GM20000 (cell line): ENCODE data around the gene SLC26A5.

ENCODE experiments used
- DNase-seq: peaks from one replicate; pipeline ENCODE4 v3.0.0; 2012; ENCODE audit warnings: low spot score
- TF ChIP-seq, protein P1 (sequence below): IDR thresholded peaks from 2 replicates; pipeline ENCODE4 v1.5.1; 2012; ENCODE audit warnings: mild to moderate bottlenecking, control low read depth; ENCODE audit errors: extremely low read depth, missing control alignments

The SLC26A5 gene

DNA sequence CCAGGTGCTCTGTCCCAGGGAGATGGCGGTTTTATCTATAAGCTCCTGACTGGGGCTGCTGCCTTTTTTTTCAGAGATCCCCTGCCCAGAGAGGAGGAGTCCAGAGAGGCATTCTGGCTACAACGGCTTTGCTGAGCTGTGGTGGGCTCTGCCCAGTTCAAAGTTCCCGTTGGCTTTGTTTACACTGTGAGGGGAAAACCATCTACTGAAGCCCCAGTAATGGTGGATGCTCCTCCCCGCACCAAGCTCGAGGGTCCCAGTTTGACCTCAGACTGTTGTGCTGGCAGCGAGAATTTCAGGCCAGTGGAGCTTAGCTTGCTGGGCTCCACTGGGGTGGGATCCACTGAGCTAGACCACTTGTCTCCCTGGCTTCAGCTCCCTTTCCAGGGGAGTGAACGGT lies 16.4 kb upstream of the SLC26A5 start:
- no peak for DNase-seq
- TF ChIP-seq, protein P1, sequence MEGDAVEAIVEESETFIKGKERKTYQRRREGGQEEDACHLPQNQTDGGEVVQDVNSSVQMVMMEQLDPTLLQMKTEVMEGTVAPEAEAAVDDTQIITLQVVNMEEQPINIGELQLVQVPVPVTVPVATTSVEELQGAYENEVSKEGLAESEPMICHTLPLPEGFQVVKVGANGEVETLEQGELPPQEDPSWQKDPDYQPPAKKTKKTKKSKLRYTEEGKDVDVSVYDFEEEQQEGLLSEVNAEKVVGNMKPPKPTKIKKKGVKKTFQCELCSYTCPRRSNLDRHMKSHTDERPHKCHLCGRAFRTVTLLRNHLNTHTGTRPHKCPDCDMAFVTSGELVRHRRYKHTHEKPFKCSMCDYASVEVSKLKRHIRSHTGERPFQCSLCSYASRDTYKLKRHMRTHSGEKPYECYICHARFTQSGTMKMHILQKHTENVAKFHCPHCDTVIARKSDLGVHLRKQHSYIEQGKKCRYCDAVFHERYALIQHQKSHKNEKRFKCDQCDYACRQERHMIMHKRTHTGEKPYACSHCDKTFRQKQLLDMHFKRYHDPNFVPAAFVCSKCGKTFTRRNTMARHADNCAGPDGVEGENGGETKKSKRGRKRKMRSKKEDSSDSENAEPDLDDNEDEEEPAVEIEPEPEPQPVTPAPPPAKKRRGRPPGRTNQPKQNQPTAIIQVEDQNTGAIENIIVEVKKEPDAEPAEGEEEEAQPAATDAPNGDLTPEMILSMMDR, result no peak

DNA sequence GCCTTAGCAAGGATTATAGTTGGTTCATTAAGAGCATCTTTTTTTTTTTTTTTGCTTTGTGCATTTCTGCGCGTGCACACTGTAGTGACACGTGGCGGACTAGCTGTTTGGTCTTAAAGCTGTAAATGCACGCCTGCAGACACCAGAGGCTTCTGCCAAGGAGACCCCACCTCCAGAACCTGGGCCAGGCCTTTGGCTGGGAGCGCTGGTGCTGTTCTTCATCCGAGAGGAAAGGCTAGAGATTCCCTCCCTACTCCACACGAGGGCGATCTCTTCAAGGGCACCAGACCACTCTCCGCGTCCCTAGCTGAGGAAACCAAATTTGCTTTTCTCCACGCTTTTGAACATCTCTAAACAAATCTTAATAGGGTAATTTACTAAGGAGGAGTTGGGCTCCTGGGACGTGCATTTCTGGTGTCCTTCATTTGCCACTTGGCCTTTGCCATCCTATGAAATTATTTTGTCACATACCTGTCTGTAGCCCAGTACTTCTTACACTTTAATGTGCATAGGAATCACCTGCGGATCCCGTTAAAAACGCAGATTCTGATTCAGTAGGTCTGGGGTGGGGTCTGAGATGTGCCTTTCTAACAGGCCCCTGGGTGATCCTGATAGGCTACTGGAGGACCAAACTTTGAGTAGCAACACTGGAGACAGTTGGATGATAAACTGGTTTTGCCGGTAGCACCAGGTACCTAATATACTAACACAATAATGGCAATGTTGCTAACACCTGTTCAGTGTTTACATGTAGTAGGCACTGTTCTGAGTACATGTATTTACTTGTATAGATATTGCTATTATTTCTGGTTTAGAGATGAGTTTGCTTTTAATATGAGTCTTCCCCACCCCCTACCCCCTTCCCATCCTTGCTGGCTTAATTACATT lies 1.3 kb upstream of the SLC26A5 start:
- TF ChIP-seq, protein P1, result peak; percentile 41
- DNase-seq, result peak; percentile 74

DNA sequence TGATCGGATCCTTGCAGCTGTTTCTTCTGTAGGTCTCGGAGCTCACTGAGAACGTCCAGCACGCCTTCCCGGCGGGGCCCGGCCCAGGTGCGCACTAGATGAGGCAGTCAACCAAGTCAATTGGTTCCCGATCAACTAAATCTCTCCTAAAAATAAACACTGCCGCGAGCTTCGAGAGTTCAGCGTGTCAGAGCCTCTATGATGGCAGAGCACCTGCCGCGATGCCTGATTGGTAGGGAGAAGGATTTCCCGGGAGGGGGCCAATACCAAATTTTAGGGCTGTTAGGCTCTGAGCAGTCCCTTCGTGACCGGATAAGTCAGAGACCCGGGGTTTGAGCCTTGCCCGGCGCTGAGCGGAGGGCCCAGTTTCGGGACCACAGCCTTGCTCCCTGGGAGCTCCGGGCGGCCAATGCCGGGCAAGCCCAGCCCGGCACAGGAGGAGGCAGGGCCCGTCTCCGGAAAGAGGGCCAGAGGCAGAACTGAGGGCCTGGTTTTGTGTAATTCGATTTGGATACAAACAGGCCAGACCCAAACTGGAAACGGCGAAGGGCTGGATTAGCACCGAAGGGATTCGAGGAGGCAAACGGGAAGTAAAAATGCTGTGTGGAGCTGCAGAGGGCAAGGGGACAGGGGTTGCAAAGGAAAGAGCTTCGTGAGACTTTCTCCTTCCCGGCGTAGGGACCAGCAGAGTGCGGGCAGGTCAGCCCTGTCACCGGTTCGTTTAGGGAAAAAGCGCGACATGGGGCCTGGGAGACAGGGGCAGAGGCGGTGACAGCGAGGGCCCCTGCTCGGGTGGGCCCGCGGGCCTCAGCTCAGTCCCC lies 569 bp downstream of the SLC26A5 start:
- TF ChIP-seq, protein P1, result no peak
- no peak for DNase-seq

DNA sequence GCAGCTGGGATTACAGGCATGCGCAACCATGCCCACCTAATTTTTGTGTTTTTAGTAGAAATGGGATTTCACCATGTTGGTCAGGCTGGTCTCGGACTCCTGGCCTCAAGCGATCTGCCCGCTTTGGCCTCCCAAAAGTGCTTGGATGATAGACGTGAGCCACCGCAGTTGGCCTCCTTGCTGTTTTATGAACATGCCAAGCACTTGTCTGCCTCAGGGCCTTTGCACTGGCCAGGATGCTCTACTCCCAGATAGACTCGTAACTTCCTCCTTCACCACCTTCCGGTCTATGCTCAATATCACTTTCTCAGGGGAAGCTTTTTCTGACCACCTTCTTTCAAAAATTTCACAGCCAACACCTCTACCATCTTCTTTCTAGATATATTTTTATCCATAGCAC lies 6.3 kb downstream of the SLC26A5 start:
- TF ChIP-seq, protein P1, result no peak

DNA sequence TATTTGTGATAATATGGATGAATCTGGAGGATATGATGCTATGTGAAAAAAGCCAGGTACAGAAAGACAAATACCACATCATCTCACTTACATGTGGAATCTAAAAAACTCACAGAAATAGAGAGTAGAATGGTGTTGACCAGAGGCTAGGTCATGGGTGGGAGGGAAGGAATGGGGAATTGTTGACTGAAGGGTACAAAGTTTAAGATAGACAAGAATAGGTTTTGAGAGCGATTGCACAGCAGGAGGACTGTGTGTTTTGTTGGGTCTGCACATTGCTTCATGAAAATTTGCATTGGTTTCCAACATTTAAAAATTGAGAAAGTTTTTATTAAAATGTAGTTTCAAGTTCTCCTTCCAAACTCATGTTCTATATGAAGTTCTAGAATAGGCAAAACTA lies 8.4 kb downstream of the SLC26A5 start:
- DNase-seq, result no peak
- TF ChIP-seq, protein P1, result no peak

More for the DNA sequence above, 6.3 kb downstream of the SLC26A5 start:
- DNase-seq, result no peak

DNA sequence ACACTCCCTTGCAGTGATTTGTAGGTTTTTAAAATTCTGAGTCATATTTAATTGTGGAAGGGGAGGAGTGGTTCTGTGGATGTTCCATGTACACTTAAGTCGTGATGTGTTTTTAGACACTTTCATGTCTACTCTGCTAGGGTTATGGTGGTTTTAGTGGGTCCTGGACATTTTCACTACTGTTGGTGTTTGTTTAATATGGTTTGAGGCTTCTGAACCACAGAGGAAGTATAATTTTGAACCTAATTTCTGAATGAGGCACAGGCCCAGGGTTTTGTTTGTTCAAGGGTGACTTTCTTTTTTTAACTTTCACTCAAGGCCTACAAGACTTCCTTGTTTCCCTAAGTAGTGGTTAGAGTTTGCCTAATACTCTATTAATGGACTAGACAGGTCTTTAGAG lies 13.3 kb downstream of the SLC26A5 start:
- TF ChIP-seq, protein P1, result no peak
- no peak for DNase-seq

DNA sequence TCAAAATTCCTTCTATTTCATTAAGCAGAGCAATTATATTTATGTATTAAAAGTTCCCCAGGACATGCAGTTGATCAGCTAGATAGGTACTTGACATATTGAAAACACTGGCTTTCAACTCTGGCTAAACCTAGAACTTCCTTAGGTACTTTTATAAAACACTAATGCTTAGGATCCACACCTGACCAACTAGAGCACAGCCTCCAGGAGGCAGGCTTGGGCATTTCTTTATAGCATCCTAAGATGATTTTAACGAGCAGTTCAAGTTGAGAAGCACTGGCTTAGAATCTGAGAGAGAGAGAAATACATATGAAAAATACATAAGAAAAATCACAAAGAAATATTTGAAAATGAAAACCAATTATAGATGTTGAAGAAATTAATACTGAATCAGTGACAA lies 20.8 kb downstream of the SLC26A5 start:
- DNase-seq, result no peak
- TF ChIP-seq, protein P1, result no peak
